CD8-positive, alpha-beta memory T cell (primary cell): Measurements from ENCODE around the gene ARMC5. TPM values are rescaled to one million over a fixed set of nuclear protein-coding genes. Genes with fewer than 3 reads are reported as not detected.

Experiments
- CTCF ChIA-PET: fragments of 350-600 bp; sonication (Branson Sonifier 250); formaldehyde crosslinking; loops from one replicate; lab custom pipeline; 2021; ENCODE audit warnings: antibody characterized with exemption; lab: Charles Lee
- POLR2A ChIA-PET: fragments of 350-600 bp; sonication (Branson Sonifier 250); formaldehyde crosslinking; loops from one replicate; lab custom pipeline; 2021; ENCODE audit warnings: antibody characterized with exemption; lab: Charles Lee
- DNase-seq, 5 donors: peaks; one replicate each; pipeline versions ENCODE4 v3.0.0 to v3.0.0-alpha.2; 2020 to 2022; ENCODE audit warnings: mixed read lengths in 1 of 5
- H3K27ac ChIP-seq: one replicate; pipeline ENCODE4 v1.7.0; 2013; ENCODE audit warnings: low read depth, mild to moderate bottlenecking, low read length, moderate library complexity
- H3K27me3 ChIP-seq: 2 replicates; pipeline ENCODE4 v1.7.0; 2013; ENCODE audit warnings: low read length, mild to moderate bottlenecking; ENCODE audit not compliant: insufficient read depth, poor library complexity, severe bottlenecking
- H3K36me3 ChIP-seq: 2 replicates; pipeline ENCODE4 v1.7.0; 2013; ENCODE audit warnings: mild to moderate bottlenecking, low read length, moderate library complexity; ENCODE audit not compliant: insufficient read depth
- H3K4me1 ChIP-seq: 2 replicates; pipeline ENCODE4 v1.7.0; 2013; ENCODE audit warnings: mild to moderate bottlenecking, low read length, moderate library complexity; ENCODE audit not compliant: insufficient read depth
- H3K4me3 ChIP-seq: 2 replicates; pipeline ENCODE4 v1.7.0; 2013; ENCODE audit warnings: mild to moderate bottlenecking, low read length
- H3K9me3 ChIP-seq: 2 replicates; pipeline ENCODE4 v1.7.0; 2013; ENCODE audit warnings: mild to moderate bottlenecking, low read length
- H3K27ac Mint-ChIP-seq, 8 donors: one replicate each; pipeline ENCODE4 v1.8.0; 2020 to 2021; ENCODE audit warnings: mixed read lengths in 8 of 8, mild to moderate bottlenecking in 6 of 8, inconsistent platforms in 3 of 8, moderate library complexity in 3 of 8
- H3K27me3 Mint-ChIP-seq, 2 donors: one replicate each; pipeline ENCODE4 v1.8.0; 2020 to 2021; ENCODE audit warnings: mixed read lengths in 2 of 2, mild to moderate bottlenecking in 1 of 2, moderate library complexity in 1 of 2
- H3K36me3 Mint-ChIP-seq, 3 donors: one replicate each; pipeline ENCODE4 v1.8.0; 2020 to 2021; ENCODE audit warnings: mixed read lengths in 3 of 3, inconsistent platforms in 1 of 3, mild to moderate bottlenecking in 1 of 3
- H3K4me1 Mint-ChIP-seq, 3 donors: one replicate each; pipeline ENCODE4 v1.8.0; 2020 to 2021; ENCODE audit warnings: mixed read lengths in 3 of 3, inconsistent platforms in 1 of 3, mild to moderate bottlenecking in 1 of 3
- H3K4me3 Mint-ChIP-seq, 7 donors: one replicate each; pipeline ENCODE4 v1.8.0; 2020 to 2021; ENCODE audit warnings: mixed read lengths in 7 of 7, mild to moderate bottlenecking in 6 of 7, moderate library complexity in 4 of 7, inconsistent platforms in 2 of 7
- H3K9me3 Mint-ChIP-seq, 5 donors: one replicate each; pipeline ENCODE4 v1.8.0; 2020 to 2022; ENCODE audit warnings: mixed read lengths in 5 of 5, mild to moderate bottlenecking in 3 of 5, moderate library complexity in 2 of 5, inconsistent platforms in 1 of 5
- polyA plus RNA-seq: library from polyadenylated mRNA; unstranded; fragments of 300-500 nt; fragmentation: Illumina TruSeq; gene quantifications from one replicate; pipeline ENCODE4 v1.2.3, GENCODE V29; 2021
- total RNA-seq, 2 experiments: library from RNA; stranded (reverse); gene quantifications; one replicate each; pipeline ENCODE4 v1.2.3, GENCODE V29; 2021

The ARMC5 gene, protein sequence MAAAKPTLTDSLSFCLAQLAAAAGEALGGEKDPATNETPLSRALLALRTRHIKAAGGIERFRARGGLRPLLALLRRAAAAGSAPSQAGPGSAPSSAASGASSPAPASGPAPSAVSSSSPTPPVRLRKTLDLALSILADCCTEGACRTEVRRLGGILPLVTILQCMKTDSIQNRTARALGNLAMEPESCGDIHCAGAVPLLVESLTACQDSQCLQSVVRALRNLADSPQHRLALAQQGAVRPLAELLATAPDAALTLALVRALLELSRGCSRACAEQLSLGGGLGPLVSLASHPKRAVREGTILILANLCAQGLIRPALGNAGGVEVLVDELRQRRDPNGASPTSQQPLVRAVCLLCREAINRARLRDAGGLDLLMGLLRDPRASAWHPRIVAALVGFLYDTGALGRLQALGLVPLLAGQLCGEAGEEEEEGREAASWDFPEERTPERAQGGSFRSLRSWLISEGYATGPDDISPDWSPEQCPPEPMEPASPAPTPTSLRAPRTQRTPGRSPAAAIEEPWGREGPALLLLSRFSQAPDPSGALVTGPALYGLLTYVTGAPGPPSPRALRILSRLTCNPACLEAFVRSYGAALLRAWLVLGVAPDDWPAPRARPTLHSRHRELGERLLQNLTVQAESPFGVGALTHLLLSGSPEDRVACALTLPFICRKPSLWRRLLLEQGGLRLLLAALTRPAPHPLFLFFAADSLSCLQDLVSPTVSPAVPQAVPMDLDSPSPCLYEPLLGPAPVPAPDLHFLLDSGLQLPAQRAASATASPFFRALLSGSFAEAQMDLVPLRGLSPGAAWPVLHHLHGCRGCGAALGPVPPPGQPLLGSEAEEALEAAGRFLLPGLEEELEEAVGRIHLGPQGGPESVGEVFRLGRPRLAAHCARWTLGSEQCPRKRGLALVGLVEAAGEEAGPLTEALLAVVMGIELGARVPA
- 10 to 100 TPM; 14.3 to 15.9 TPM for total RNA-seq
- 9.8 TPM for polyA plus RNA-seq

- Mint-ChIP-seq H3K4me3 (peak within 1 kb of the TSS; percentile 91 to 97 (median 94)), H3K4me1 (peaks cover 43 to 54% (median 48%) of the 10 kb centered on the region in 3 donors), H3K27me3 (no peaks in the 10 kb centered on the region), H3K9me3 (no peaks in the 10 kb centered on the region), H3K27ac (peak within 1 kb of the TSS; percentile 95 to 99 (median 98)), H3K36me3 (peaks cover 0 to 35% (median 6%) of the 10 kb centered on the region in 3 donors)
- Histone ChIP-seq H3K36me3 (no peaks in the 10 kb centered on the region), H3K9me3 (no peaks in the 10 kb centered on the region), H3K27me3 (no peaks in the 10 kb centered on the region), H3K4me1 (peaks cover 47% of the 10 kb centered on the region), H3K4me3 (peak within 1 kb of the TSS; percentile 79), H3K27ac (peak within 1 kb of the TSS; percentile 97)
- CTCF ChIA-PET = interaction anchor here (1.0 to 4.2 kb wide), 10 partner anchors 16 to 474 kb away, joined by 3 to 26 read pairs (median 4); partner anchors contain the start of genes HSD3B7, ZNF267, ZNF646 and ZNF668
- POLR2A ChIA-PET = interaction anchor here (0.5 to 3.7 kb wide), 11 partner anchors 10 to 798 kb away, joined by 3 to 15 read pairs (median 4); partner anchors contain the start of genes FUS, KAT8, RUSF1 and ZNF646
- DNase-seq = peak; percentile 95 to 98 (median 98)
These were observed at the start of gene ARMC5 for GRCh38 chr16:31458844-31459686. TSS of gene ARMC5 (plus strand) at chr16:31459501. CDS start at chr16:31459525, 24 bp downstream.

DNA sequence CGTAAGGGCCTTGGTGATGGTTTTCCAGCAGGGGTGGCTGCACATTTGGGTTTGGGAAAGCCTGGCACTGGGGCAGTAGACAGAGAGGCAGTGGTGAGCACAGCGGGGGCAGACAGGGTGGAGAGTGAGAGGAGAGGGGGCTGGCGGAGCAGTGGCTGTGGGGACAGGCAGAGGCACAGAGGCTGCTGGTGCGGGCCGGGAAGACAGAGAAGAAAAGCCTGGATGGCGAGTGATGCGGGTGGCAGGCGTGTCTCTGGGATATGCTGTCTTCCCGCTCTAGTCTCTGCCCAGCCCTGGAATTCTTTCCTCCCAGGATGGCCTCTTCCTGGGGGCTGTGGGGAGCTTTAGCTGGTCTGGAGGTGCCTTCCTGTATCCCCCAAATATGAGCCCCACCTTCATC lies 49.2 kb upstream of the ARMC5 start:
- H3K27ac ChIP-seq = no peak overlapping the region
- Mint-ChIP-seq H3K27ac (peak overlapping the region in 1 of 8 donors; percentile 71), H3K36me3 (no peaks in the 10 kb centered on the region), H3K4me3 (no peak overlapping the region), H3K4me1 (peaks cover 14 to 15% (median 15%) of the 10 kb centered on the region in 3 donors), H3K27me3 (peaks cover 1 to 3% of the 10 kb centered on the region in 2 donors), H3K9me3 (no peaks in the 10 kb centered on the region)
- no peaks in the 10 kb centered on the region for H3K27me3 ChIP-seq
- no peaks in the 10 kb centered on the region for H3K36me3 ChIP-seq
- POLR2A ChIA-PET = no interaction called here
- H3K4me1 ChIP-seq = peaks cover 11% of the 10 kb centered on the region
- CTCF ChIA-PET = no interaction called here
- H3K9me3 ChIP-seq = no peaks in the 10 kb centered on the region
- no peak for DNase-seq
- no peak overlapping the region for H3K4me3 ChIP-seq

DNA sequence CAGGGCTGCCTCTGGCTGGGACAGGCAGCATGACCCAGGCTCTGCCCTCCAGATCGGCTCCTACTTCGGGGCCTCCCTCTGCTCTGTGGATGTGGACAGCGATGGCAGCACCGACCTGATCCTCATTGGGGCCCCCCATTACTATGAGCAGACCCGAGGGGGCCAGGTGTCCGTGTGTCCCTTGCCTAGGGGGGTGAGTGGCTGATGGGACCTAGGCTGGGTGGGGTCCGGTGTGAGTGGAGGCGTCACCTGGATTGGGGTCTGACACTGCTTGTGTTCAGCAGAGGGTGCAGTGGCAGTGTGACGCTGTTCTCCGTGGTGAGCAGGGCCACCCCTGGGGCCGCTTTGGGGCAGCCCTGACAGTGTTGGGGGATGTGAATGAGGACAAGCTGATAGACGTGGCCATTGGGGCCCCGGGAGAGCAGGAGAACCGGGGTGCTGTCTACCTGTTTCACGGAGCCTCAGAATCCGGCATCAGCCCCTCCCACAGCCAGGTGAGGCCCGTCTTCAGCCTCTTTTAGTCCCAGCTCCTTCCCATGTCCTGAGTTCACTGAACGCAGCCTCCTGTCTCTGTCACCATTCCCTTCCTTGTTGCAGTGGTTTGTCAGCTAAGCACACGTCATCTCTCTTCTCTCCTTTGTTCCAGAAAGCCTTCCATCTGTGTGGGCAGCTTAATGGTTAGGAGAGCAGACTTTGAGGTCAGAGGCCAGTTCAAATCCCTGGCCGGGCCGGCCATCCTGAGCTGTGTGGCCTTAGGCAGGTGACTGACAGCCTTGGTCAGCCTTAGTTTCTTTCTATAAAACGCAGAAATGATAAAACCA lies 48.1 kb upstream of the ARMC5 start:
- no peaks in the 10 kb centered on the region for H3K9me3 Mint-ChIP-seq
- H3K36me3 Mint-ChIP-seq = no peaks in the 10 kb centered on the region
- H3K4me3 Mint-ChIP-seq = no peak overlapping the region
- Histone ChIP-seq H3K9me3 (no peaks in the 10 kb centered on the region), H3K27me3 (no peaks in the 10 kb centered on the region), H3K27ac (no peak overlapping the region), H3K4me3 (no peak overlapping the region), H3K36me3 (no peaks in the 10 kb centered on the region), H3K4me1 (peaks cover 15% of the 10 kb centered on the region)
- peak overlapping the region in 1 of 8 donors; percentile 58 for H3K27ac Mint-ChIP-seq
- POLR2A ChIA-PET = no interaction called here
- CTCF ChIA-PET = no interaction called here
- peaks cover 1 to 3% of the 10 kb centered on the region in 2 donors for H3K27me3 Mint-ChIP-seq
- H3K4me1 Mint-ChIP-seq = peaks cover 23 to 26% (median 25%) of the 10 kb centered on the region in 3 donors
- no peak for DNase-seq

GRCh38 chr16:31412750-31413149 lies 46.6 kb upstream of the ARMC5 start:
- Mint-ChIP-seq H3K4me1 (peaks cover 29 to 33% (median 32%) of the 10 kb centered on the region in 3 donors), H3K27ac (peak overlapping the region in 2 of 8 donors; percentile 10 to 64), H3K4me3 (no peak overlapping the region), H3K27me3 (peaks cover 1 to 3% of the 10 kb centered on the region in 2 donors), H3K9me3 (no peaks in the 10 kb centered on the region), H3K36me3 (no peaks in the 10 kb centered on the region)
- no peaks in the 10 kb centered on the region for H3K9me3 ChIP-seq
- POLR2A ChIA-PET = no interaction called here
- CTCF ChIA-PET = interaction anchor here (0.9 kb wide), 1 partner anchor 13 kb away, joined by 4 read pairs; no protein-coding TSS in a partner anchor
- H3K27me3 ChIP-seq = no peaks in the 10 kb centered on the region
- H3K4me1 ChIP-seq = peaks cover 15% of the 10 kb centered on the region
- no peak overlapping the region for H3K27ac ChIP-seq
- H3K4me3 ChIP-seq = no peak overlapping the region
- no peaks in the 10 kb centered on the region for H3K36me3 ChIP-seq
- no peak for DNase-seq

- peaks cover 15% of the 10 kb centered on the region for H3K4me1 ChIP-seq
- ChIA-PET POLR2A (no interaction called here), CTCF (interaction anchor here (0.9 kb wide), 1 partner anchor 12 kb away, joined by 4 read pairs; no protein-coding TSS in a partner anchor)
- peaks cover 0 to 4% (median 0%) of the 10 kb centered on the region in 3 donors for H3K36me3 Mint-ChIP-seq
- no peak overlapping the region for H3K4me3 Mint-ChIP-seq
- no peak for DNase-seq
- H3K9me3 Mint-ChIP-seq = peaks cover 0 to 3% (median 0%) of the 10 kb centered on the region in 5 donors
- H3K27ac ChIP-seq = no peak overlapping the region
- no peaks in the 10 kb centered on the region for H3K27me3 ChIP-seq
- H3K36me3 ChIP-seq = no peaks in the 10 kb centered on the region
- H3K27me3 Mint-ChIP-seq = peaks cover 1 to 3% of the 10 kb centered on the region in 2 donors
- H3K9me3 ChIP-seq = no peaks in the 10 kb centered on the region
- no peak overlapping the region for H3K4me3 ChIP-seq
- peak overlapping the region in 1 of 8 donors; percentile 65 for H3K27ac Mint-ChIP-seq
- peaks cover 29 to 38% (median 36%) of the 10 kb centered on the region in 3 donors for H3K4me1 Mint-ChIP-seq
These were observed 45.9 kb upstream of the ARMC5 start for GRCh38 chr16:31413381-31413780.

GRCh38 chr16:31413943-31414342 lies 45.4 kb upstream of the ARMC5 start:
- H3K9me3 ChIP-seq = no peaks in the 10 kb centered on the region
- H3K27ac ChIP-seq = no peak overlapping the region
- no peaks in the 10 kb centered on the region for H3K27me3 ChIP-seq
- POLR2A ChIA-PET = no interaction called here
- H3K4me3 Mint-ChIP-seq = no peak overlapping the region
- H3K4me3 ChIP-seq = no peak overlapping the region
- DNase-seq = no peak
- no peaks in the 10 kb centered on the region for H3K36me3 ChIP-seq
- H3K27me3 Mint-ChIP-seq = no peaks in the 10 kb centered on the region
- peaks cover 0 to 3% (median 0%) of the 10 kb centered on the region in 5 donors for H3K9me3 Mint-ChIP-seq
- CTCF ChIA-PET = no interaction called here
- H3K4me1 ChIP-seq = peaks cover 15% of the 10 kb centered on the region
- peaks cover 0 to 4% (median 0%) of the 10 kb centered on the region in 3 donors for H3K36me3 Mint-ChIP-seq
- peaks cover 29 to 39% (median 36%) of the 10 kb centered on the region in 3 donors for H3K4me1 Mint-ChIP-seq
- peak overlapping the region in 1 of 8 donors; percentile 65 for H3K27ac Mint-ChIP-seq
